Activated naive CD8-positive, alpha-beta T cell treated with anti-CD3 and anti-CD28 coated beads, Interleukin-2, amount 50 U/mL, for 16 hours (primary cell): ENCODE measurements around the gene CCM2L.

Experiments used
- DNase-seq: peaks from one replicate; pipeline ENCODE4 v3.0.0-alpha.2; 2020; ENCODE audit warnings: low read depth, low spot score

The CCM2L gene

DNA sequence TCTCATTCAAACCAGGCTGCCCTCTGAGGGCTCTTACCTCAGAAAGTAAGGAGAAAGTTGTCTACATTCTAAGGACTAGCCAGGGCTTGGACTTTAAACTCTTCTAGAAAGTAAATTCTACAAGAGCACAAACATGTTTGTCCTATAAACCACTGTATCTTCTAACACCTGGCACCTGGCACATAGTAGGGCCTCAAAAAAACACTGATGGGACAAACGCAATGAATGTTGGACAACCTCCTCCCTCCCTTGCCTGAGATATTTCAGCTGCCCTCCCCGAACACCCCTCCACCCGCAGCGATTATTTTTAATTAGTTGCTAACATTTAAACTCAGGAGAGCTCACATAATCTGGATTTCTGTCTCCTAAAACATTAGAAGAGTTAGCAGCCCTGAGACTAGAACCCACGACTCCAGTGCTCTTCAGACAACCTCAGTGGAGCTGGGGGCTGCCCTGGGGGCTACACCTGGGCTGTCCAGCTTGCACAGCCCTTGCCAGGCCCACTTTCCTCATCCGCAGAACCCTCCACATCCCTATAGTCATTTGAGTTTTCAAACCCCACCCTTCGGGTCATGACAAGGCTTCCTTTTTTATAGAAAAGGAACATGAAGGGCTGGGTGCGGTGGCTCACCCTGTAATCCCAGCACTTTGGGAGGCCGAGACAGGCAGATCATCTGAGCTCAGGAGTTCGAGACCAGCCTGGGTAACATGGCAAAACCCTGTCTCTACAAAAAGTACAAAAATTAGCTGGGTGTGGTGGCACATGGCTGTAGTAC lies 46.7 kb downstream of the CCM2L start:
- no peak for DNase-seq

DNA sequence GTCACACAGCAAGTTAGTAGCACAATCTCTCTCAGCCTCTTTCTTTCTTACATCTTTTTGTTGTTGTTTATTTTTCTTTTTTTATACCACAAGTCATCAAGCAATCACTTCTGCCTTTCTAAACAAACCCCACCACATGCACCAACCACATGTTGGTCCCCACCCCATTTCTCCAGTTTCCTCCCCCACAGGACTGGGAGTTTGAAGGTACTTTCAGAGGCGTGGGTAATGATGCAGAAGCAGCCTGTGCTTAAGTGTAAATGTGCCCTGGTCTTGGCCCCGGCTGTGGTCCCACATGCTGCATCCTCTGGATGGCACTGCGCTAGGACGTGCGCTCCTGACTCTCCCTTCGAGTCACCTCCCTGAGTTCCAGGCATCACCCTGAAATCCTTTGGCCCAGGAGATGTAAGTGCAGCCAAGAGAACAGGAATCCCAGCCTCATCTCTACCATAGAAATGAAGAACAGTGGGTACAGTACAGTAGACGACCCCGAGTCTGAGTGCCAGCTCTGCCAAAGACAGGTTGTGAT lies 47.5 kb downstream of the CCM2L start:
- DNase-seq = no peak

DNA sequence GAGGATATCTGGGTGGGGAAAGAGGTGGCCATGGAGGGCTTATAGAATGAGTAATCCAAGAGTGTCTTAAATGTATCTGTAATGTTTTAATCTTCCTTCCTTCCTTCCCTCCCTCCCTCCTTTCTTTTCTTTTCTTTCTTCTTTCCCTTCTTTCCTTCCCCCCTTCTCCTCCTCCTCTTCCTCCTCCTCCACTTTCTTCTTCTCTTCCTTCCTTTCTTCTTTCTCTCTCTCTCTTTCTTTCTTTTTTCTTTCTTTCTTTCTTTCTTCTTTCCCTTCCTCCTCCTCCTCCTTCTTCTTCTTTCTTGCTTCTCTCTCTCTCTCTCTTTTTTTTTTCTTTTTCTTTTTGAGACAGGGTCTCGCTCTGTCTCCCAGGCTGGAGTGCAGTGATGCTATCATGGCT lies 49.0 kb downstream of the CCM2L start:
- DNase-seq = no peak

DNA sequence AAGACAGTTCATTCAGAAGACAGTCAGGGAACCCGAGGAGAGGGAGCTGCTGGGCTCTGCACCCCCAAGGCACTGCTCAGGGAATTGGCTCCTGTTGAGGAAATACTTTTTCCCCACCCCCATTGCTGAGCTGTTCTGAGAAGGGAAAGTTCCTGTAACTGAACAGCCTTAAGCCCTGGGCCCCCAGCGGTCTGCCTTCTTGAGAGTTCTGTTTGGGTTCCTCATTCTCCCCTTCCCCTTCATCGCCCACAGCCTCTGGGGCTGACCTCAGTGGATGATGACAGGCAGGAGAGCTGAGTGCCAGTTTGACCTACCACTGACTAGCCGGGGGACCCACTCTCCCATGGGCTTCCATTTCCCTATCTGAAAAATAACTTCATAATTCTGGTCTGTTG lies 52.5 kb downstream of the CCM2L start:
- no peak for DNase-seq

DNA sequence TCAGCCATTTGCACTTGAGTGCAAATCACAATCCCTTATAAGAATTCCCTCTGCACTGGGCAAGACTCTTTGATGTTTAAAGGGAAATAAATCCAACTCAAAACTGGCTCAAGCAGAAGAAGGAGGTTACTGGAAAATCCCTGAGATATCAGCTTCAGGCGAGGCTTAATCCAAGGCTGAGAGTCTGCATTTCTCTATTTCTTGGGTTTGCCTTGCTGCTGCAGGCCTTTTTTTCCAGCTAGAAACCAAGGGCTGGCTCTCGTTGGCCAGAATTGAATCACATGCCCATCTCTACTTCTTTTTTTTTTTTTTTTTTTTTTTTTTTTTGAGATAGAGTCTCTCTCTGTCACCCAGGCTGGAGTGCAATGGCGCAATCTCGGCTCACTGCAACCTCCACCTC lies 53.5 kb downstream of the CCM2L start:
- DNase-seq = no peak

DNA sequence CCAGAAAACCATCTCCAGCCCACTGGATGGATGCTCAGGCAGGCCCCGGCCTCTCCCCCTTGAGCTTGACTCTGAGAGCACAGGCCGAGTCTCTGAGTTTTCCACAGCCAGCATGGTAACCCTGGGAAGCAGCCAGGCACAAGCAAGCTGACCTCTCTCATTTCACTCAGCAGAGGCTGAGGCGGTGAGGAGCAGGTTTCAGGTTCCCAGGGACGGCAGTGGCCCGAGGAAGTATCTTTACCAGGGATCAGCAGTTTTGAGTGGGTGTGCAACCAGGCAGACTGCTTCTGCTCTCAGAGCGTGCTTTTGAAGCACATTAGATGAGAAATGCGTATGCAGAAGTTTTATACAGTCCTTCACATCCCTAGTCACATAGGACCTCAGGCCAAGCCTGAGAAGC lies 54.4 kb downstream of the CCM2L start:
- DNase-seq = no peak

DNA sequence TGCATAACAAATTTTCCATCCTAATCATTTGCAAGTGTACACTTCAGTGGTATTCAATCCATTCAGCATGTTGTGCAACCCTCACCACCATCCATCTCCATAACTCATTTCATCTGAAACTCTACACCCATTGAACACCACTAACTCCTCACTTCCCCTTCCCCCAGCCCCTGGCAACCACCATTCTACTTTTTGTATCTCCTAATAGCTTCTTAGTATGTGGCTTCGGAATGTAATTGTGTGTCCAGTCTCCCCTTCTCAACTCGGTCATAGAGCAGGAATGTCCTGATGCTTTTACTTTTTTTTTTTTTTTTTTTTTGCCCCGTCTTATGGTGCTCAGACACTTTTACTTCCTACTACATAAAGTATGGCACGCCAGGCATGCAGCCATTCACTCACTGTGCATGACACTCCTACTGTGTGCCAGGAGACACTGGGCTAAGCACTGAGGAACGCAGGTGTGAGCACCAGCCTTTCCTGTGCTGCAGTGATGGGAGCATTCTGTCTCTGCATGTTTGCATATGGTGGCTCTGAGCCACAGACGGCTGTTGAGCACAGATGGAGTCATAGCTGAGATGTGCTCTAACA lies 57.1 kb downstream of the CCM2L start:
- DNase-seq = no peak

DNA sequence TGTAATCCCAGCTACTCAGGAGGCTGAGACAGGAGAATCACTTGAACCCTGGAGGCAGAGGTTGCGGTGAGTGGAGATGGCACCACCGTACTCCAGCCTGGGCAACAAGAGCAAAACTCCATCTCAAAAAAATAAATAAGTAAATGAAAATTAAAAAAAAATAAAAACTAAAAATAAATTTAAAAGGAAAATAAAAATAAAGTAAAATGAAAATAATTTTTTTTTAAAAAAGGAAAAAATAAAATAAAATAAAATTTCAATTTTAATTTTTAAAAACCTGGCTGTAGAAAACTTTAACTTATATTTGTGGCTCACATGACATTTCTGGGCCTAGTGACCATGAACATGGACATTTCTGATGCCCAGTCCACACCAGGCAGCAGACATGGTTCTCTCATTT lies 57.9 kb downstream of the CCM2L start:
- no peak for DNase-seq

DNA sequence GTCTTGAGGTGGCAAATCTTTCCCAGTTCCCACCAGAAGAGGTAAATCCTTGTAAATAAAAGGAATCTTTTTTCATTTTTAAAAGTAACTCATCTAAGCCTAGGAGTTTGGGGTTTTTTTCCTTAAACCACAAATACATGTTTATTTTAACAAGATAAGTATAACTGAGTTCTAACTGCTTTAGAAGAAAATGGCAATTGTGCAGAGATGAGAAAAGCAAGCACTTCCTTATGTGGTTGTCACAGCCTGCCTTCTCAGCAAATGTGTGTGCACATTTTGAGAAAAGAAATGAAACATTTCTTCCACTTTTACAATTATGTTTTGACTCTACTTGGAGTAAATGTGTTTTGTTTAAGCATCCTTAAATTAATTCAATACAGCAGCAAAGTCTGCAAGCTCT lies 59.5 kb downstream of the CCM2L start:
- no peak for DNase-seq

DNA sequence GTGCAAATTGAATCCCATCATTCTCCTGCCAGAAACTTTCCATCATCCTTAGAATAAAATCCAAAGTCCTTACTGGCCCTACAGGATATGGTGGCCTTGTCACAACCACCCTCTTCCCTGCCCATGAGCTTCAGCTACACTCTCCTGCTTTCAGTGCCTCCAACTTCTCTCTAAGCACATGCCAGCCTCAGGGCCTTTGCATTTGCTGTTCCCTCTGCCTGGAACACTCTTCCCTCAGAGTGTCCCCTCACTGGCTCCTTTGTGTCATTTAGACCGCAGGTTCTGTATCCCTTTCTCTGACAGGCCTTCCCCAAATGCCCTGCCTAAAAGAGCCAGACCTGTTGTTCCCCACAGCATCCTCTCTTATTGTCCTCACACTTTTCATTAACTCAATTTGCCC lies 60.0 kb downstream of the CCM2L start:
- DNase-seq = no peak

DNA sequence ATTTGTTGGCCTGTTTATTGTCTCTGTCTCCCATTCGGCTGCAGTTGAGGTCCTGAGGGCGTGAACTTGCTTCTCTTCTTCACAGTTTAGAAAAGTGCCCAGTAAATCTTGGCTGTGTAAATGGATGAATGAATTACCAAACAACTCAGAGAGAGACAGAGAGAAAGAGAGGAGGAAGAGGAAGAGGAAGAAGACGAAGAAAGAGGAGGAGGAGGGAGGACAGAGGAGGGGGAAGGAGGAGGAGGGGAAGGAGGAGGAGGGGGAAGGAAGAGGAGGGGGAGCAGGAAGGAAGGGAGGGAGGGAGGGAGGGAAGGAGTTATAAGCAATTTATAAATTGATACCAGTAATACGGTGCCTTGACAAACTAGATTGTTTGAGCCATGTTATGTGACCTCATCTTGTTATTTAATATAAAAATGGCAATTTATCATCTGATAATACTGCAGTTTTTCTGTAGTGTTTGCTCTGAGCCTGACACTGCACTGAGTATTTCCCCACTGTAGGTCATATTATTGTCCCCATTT lies 60.5 kb downstream of the CCM2L start:
- DNase-seq = no peak

DNA sequence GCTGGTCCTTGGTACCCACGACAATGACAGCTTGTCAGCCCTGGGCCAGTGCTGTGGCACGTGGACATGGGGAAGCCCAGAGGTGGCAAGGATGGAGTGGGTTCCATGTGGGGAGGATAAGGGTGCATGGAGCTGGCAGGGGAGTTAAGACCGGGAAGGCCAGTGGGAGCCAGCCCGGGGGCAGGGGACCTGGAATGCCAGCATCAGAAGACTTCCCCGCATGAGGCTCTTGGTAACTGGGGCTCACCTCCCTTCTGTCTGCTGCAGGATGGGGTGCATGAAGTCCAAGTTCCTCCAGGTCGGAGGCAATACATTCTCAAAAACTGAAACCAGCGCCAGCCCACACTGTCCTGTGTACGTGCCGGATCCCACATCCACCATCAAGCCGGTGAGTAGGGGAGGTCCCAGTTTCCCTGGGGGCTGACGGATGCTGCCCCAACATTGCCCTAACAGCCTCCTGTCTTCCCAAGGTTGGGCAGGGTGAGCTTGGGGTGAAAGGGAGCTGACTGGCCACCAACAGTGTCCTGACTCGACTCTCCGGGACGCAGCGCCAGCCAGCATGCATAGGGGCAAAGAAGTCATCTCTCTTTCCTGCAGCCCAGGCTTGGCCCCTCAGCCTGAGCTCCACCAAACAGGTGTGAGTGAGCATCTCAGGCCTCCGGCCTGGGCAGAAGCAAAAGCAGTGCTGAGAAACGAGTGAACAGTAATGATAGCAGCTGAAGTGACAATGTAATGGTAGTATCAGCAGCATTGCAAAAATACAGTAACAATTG lies 61.3 kb downstream of the CCM2L start:
- no peak for DNase-seq

DNA sequence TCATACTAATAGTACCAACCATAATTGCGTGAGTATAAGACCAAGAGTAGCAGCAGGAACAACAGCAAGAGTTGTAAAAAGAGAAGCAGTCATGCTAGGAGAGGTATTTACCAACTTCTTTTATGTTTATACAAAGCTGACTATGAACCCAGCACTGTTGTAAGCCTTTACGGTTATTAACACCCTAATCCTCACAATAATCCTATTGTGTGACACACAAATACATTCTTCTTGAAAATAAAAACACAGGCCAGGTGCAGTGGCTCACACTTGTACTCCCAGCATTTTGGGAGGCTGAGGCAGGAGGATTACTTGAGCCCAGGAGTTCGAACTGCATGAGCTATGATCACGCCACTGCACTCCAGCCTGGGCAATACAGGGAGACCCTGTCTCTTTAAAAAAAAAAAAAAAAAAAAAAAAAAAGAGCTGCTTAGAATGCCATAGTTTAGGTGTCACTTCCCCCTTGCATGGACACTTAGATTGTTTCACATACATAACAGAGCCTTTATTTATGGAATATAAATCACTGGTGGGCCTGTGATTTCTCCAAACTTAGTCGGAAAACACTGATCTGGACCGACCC lies 62.0 kb downstream of the CCM2L start:
- DNase-seq = no peak

DNA sequence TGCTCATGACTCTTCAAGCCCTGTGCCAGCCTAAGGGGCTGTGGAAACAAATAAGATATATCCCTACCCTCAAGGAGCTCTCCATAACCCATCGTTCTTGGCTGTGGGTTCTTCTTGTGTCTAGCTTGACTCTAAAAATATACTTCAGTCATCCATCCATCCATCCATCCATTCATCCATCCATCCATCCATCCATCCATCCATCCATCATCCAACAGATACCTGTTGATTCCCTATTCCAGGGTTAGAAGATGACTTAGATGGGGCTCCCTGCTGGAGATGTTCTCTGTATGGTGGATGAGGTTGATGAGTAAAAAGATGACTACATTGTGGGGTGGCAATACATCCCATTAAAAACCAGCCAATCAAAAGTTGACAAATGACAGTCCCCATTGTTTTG lies 65.3 kb downstream of the CCM2L start:
- DNase-seq = no peak

DNA sequence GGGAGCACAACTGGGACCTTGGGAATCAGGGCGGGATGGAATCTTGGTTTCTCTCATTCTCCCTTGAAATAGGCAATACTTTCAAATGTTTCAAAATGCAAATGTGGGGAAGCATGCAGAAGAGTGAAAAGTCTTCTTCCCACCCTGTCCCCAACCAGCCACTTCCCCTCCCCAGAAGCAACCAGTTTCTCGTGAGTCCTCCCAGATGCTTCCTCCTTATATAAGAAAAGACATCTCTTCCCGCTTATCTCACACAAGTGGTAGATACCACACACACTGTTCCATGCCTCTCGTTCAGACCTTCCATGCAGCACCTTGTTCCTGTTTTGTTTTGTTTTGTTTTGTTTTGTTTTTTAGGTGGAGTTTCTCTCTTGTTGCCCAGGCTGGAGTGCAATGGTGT lies 67.0 kb downstream of the CCM2L start:
- no peak for DNase-seq

DNA sequence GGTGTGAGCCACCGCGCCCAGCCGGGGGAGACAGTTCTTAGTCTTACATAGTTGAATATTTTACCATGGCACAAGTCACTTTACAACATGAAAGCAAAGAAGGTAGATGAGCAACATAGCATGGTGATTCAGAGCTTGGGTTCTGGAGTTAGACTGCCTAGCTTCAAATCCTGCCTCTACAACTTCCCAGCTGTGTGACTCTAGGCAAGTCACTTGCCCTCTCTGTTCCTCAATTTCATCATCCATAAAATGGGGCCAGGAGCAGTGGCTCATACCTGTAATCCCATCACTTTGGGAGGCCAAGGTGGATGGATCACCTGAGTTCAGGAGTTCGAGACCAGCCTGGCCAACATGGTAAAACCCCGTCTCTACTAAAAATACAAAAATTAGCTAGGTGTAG lies 68.1 kb downstream of the CCM2L start:
- DNase-seq = no peak

DNA sequence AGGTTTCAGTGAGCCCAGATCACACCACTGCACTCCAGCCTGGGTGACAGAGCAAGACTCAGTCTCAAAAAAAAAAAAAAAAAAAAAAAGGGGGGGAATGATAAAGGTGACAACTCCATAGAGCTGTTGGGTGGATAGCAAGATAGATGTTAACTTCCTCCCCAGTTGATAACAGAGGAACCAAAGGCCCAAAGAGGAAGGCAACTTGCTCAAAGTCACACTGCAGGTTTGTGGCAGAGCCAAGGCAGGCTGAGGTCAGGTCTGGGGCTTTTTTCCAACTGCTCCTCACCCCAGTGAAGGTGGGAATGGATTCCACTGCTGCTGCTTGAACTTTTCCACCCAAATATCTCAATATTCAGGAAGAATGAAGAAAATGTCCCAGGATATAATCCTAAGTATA lies 68.6 kb downstream of the CCM2L start:
- no peak for DNase-seq

DNA sequence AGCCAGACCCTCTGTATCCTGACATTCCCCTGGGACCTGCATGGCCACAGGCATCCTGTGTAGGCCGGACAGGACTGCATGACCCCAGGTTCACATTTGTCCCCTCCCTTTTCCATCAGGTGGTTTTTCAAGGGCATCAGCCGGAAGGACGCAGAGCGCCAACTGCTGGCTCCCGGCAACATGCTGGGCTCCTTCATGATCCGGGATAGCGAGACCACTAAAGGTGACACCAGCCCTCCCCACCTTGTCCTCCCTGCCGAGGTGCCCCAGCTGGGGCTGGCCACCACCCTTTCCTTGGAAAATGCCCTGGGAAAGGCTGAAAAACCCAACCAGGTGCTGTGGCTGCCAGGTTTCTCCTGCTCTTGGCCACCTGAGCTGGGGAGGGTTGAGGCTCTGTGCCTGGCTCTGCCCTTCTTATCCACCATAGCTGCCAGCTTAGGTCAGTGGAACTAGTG lies 69.4 kb downstream of the CCM2L start:
- DNase-seq = no peak

DNA sequence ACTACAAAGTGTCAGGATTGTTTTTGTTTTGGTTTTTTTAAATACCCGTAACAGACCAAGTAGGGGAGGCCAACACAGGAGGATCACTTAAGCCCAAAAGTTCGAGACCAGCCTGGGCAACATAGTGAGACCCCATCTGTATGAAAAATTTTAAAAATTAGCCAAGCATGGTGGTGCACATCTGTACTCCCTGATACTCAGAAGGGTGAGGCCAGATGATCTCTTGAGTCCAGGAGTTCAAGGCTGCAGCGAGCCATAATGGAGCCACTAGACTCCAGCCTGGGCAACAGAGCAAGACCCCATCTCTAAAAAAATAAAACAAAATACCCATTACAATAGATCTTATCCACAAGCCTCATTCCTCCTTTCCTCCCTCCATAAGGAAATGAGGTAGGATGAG lies 70.5 kb downstream of the CCM2L start:
- no peak for DNase-seq
